ENCODE measurements around the gene PHF10.
"Not testable (repeated sequence)": the region's sequence is repeated elsewhere in the genome, so short reads cannot be mapped to it uniquely, and the experiment has no call there.

The PHF10 gene

DNA sequence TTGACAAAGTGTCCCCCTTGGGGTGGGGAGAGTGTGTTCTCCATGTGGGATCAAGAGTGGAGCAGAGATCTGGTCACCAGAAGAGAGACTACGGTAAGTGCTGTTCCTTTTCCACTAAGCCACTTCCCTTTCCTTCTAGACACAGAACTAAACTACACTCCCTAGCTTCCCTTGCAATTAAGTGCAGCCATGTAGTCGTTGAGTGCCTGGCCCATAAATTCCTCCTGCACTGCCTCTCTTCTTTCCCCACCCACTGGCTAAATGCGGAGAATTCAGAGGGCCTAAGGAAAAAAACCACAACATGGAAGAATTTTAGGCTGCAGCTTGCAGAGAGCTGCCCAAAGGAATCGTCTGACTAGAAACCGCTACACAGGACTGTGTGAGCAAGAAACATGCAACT, 24.0 kb downstream of the PHF10 start:
- H3K9ac ChIP-seq (ENCODE audit: insufficient read length): peak overlapping the region; percentile 95
- no peak overlapping the region for H3K27ac ChIP-seq
- H3K4me3 ChIP-seq: peak overlapping the region; percentile 95
- H3K9me3 ChIP-seq (ENCODE audit: low read depth, low read length): no peaks in the 10 kb centered on the region
- TF ChIP-seq EZH2 (IDR thresholded peaks at IDR 0.05): no peak
- TF ChIP-seq FOXP2 (optimal IDR thresholded peaks at IDR 0.05; ENCODE audit: control extremely low read depth, extremely low read length, insufficient read depth): no peak
- TF ChIP-seq POLR2AphosphoS5 (IDR thresholded peaks at IDR 0.05; ENCODE audit: borderline replicate concordance, low read depth, low read length): peak; percentile 21; the same call in 1 of the 2 replicates
- H3K36me3 ChIP-seq (ENCODE audit: insufficient read depth, low read length): peaks cover 20% of the 10 kb centered on the region
- no peak for DNase-seq (ENCODE audit: low read depth, low spot score)

DNA sequence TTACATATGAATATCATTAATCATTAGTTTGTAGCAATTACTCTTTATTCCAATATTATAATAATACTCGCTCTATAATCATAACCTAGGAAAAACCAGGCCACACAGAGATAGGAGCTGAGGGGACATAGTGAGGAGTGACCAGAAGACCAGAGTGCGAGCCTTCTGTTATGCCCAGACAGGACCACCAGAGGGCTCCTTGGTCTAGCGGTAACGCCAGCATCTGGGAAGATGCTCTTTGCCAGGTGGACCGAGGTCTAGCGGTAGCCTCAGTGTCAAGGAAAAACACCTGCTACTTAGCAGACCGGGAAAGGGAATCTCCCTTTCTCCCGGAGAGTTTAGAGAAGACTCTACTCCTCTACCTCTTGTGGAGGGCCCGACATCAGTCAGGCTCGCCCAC, 27.2 kb downstream of the PHF10 start:
- H3K4me3 ChIP-seq; H3K9ac ChIP-seq (ENCODE audit: insufficient read length); H3K27ac ChIP-seq; H3K9me3 ChIP-seq (ENCODE audit: low read depth, low read length); DNase-seq (ENCODE audit: low read depth, low spot score): not testable (repeated sequence)
- H3K36me3 ChIP-seq (ENCODE audit: insufficient read depth, low read length): peaks cover 12% of the 10 kb centered on the region; the same call in 1 of the 2 replicates

GRCh38 chr6:169695131-169695530, 29.2 kb downstream of the PHF10 start:
- TF ChIP-seq FOXP2 (optimal IDR thresholded peaks at IDR 0.05; ENCODE audit: control extremely low read depth, extremely low read length, insufficient read depth) (no peak), POLR2AphosphoS5 (IDR thresholded peaks at IDR 0.05; ENCODE audit: borderline replicate concordance, low read depth, low read length) (no peak), EZH2 (IDR thresholded peaks at IDR 0.05) (no peak)
- Histone ChIP-seq H3K27ac (no peak overlapping the region), H3K9me3 (ENCODE audit: low read depth, low read length) (no peaks in the 10 kb centered on the region), H3K4me3 (no peak overlapping the region), H3K36me3 (ENCODE audit: insufficient read depth, low read length) (peaks cover 16% of the 10 kb centered on the region; the same call in 1 of the 2 replicates), H3K9ac (ENCODE audit: insufficient read length) (no peak overlapping the region)
- DNase-seq (ENCODE audit: low read depth, low spot score): no peak

DNA sequence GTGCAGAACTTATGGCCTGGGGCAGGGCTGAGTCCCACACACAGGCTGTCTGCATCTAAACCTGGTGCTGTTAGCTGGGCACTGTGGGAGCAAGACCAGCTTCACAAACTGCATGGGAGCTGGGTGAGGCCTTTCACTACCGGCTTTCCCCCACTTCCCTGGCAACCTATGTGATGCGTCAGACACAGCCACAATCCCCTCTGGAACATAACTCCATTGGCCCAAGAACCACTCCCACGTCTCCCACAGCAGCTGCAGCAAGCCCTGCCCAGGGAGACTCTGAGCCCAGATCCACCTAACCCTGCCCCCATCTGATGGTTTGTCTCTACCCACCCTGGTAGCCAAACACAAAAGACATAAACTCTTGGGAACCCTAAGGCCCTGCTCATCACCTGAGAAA, 31.8 kb downstream of the PHF10 start:
- H3K36me3 ChIP-seq (ENCODE audit: insufficient read depth, low read length): peaks cover 35% of the 10 kb centered on the region
- DNase-seq (ENCODE audit: low read depth, low spot score): no peak
- no peak for TF ChIP-seq POLR2AphosphoS5 (IDR thresholded peaks at IDR 0.05; ENCODE audit: borderline replicate concordance, low read depth, low read length)
- no peak for TF ChIP-seq EZH2 (IDR thresholded peaks at IDR 0.05)
- TF ChIP-seq FOXP2 (optimal IDR thresholded peaks at IDR 0.05; ENCODE audit: control extremely low read depth, extremely low read length, insufficient read depth): no peak

GRCh38 chr6:169691260-169691659, 33.0 kb downstream of the PHF10 start:
- Histone ChIP-seq H3K27ac (no peak overlapping the region), H3K4me3 (no peak overlapping the region), H3K36me3 (ENCODE audit: insufficient read depth, low read length) (peaks cover 48% of the 10 kb centered on the region), H3K9ac (ENCODE audit: insufficient read length) (no peak overlapping the region), H3K9me3 (ENCODE audit: low read depth, low read length) (no peaks in the 10 kb centered on the region)
- TF ChIP-seq FOXP2 (optimal IDR thresholded peaks at IDR 0.05; ENCODE audit: control extremely low read depth, extremely low read length, insufficient read depth): no peak
- no peak for DNase-seq (ENCODE audit: low read depth, low spot score)

More for the DNA sequence above, 31.8 kb downstream of the PHF10 start:
- Histone ChIP-seq H3K9ac (ENCODE audit: insufficient read length) (no peak overlapping the region), H3K4me3 (no peak overlapping the region), H3K27ac (no peak overlapping the region), H3K9me3 (ENCODE audit: low read depth, low read length) (no peaks in the 10 kb centered on the region)

- DNase-seq (ENCODE audit: low read depth, low spot score): no peak
- Histone ChIP-seq H3K9me3 (ENCODE audit: low read depth, low read length) (no peaks in the 10 kb centered on the region), H3K9ac (ENCODE audit: insufficient read length) (no peak overlapping the region), H3K27ac (no peak overlapping the region), H3K4me3 (no peak overlapping the region), H3K36me3 (ENCODE audit: insufficient read depth, low read length) (peaks cover 53% of the 10 kb centered on the region)
- TF ChIP-seq FOXP2 (optimal IDR thresholded peaks at IDR 0.05; ENCODE audit: control extremely low read depth, extremely low read length, insufficient read depth) (no peak), POLR2AphosphoS5 (IDR thresholded peaks at IDR 0.05; ENCODE audit: borderline replicate concordance, low read depth, low read length) (no peak), EZH2 (IDR thresholded peaks at IDR 0.05) (no peak)
Observed at GRCh38 chr6:169689287-169689686, 35.0 kb downstream of the PHF10 start.

DNA sequence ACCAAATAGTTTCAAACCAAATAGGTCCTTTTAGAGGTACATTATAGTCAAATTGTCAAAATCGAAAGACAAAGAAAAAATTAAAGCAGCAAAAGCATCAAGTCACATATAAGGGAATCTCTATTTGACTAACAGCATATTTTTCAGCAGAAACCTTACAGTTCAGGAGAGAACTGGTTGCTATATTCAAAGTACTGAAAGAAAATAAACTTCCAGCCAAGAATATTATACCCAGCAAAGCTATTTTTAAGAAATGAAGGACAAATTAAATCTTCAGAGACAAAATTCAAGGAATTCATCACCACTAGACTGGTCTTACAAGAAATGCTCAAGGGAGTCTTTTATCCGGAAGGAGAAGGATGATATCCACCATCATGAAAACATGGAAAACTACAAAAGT, 38.4 kb downstream of the PHF10 start:
- Histone ChIP-seq H3K36me3 (ENCODE audit: insufficient read depth, low read length) (peaks cover 74% of the 10 kb centered on the region), H3K27ac (no peak overlapping the region), H3K9me3 (ENCODE audit: low read depth, low read length) (no peaks in the 10 kb centered on the region), H3K4me3 (no peak overlapping the region), H3K9ac (ENCODE audit: insufficient read length) (no peak overlapping the region)
- DNase-seq (ENCODE audit: low read depth, low spot score): no peak
- TF ChIP-seq EZH2 (IDR thresholded peaks at IDR 0.05) (no peak), POLR2AphosphoS5 (IDR thresholded peaks at IDR 0.05; ENCODE audit: borderline replicate concordance, low read depth, low read length) (no peak), FOXP2 (optimal IDR thresholded peaks at IDR 0.05; ENCODE audit: control extremely low read depth, extremely low read length, insufficient read depth) (no peak)

GRCh38 chr6:169684056-169684455, 40.2 kb downstream of the PHF10 start:
- no peak for DNase-seq (ENCODE audit: low read depth, low spot score)
- no peak for TF ChIP-seq EZH2 (IDR thresholded peaks at IDR 0.05)
- no peak for TF ChIP-seq POLR2AphosphoS5 (IDR thresholded peaks at IDR 0.05; ENCODE audit: borderline replicate concordance, low read depth, low read length)
- no peak for TF ChIP-seq FOXP2 (optimal IDR thresholded peaks at IDR 0.05; ENCODE audit: control extremely low read depth, extremely low read length, insufficient read depth)
- no peak overlapping the region for H3K4me3 ChIP-seq
- H3K27ac ChIP-seq: no peak overlapping the region
- H3K9ac ChIP-seq (ENCODE audit: insufficient read length): no peak overlapping the region
- no peaks in the 10 kb centered on the region for H3K9me3 ChIP-seq (ENCODE audit: low read depth, low read length)
- peaks cover 67% of the 10 kb centered on the region for H3K36me3 ChIP-seq (ENCODE audit: insufficient read depth, low read length)

DNA sequence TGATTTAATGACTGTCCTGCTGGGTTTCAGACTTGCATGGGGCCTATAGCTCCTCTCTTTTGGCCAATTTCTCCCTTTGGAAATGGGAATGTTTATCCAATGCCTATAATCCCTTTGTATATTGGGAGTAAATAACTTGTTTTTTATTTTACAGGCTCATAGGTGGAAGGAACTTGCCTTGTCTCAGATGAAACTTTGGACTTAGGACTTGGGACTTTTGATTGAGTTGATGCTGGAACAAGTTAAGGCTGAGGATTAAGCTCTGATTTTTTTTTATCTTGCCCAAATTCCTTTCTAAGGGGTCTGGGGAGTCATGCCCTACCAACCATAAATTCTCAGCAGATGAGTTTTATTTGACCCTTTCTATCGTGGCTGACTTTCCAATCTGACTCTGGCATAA, 46.0 kb downstream of the PHF10 start:
- Histone ChIP-seq H3K9ac (ENCODE audit: insufficient read length) (no peak overlapping the region), H3K36me3 (ENCODE audit: insufficient read depth, low read length) (peaks cover 28% of the 10 kb centered on the region), H3K4me3 (no peak overlapping the region), H3K9me3 (ENCODE audit: low read depth, low read length) (no peaks in the 10 kb centered on the region), H3K27ac (no peak overlapping the region)
- TF ChIP-seq POLR2AphosphoS5 (IDR thresholded peaks at IDR 0.05; ENCODE audit: borderline replicate concordance, low read depth, low read length) (no peak), FOXP2 (optimal IDR thresholded peaks at IDR 0.05; ENCODE audit: control extremely low read depth, extremely low read length, insufficient read depth) (no peak), EZH2 (IDR thresholded peaks at IDR 0.05) (no peak)
- no peak for DNase-seq (ENCODE audit: low read depth, low spot score)

Data from SK-N-MC (cell line).